ENCODE measurements around the gene NR3C2.

GRCh38 chr4:148302416-148302815 is 139.8 kb downstream of the NR3C2 start:
- TF ChIP-seq TAF1 (IDR thresholded peaks at IDR 0.05; ENCODE audit: low read depth, low read length) (no peak), POLR2AphosphoS5 (IDR thresholded peaks at IDR 0.05; ENCODE audit: low read depth, low read length) (no peak), POLR2A (IDR thresholded peaks at IDR 0.05; ENCODE audit: low read depth, low read length) (no peak)
